Trophoblast cell (in vitro differentiated cells and primary cell): ENCODE results near the gene MLLT10.

Experiments
- DNase-seq, 2 donors: peaks; one replicate each; pipeline ENCODE4 v3.0.0-alpha.2; 2016
- H2AFZ ChIP-seq: 2 replicates; pipeline ENCODE4 v1.6.1; 2013; ENCODE audit warnings: low read length, moderate library complexity, mild to moderate bottlenecking; ENCODE audit not compliant: insufficient read depth, poor library complexity
- H2AK5ac ChIP-seq: 2 replicates; pipeline ENCODE4 v1.6.1; 2013; ENCODE audit warnings: mild to moderate bottlenecking, low read length
- H2BK120ac ChIP-seq: 2 replicates; pipeline ENCODE4 v1.6.1; 2013; ENCODE audit warnings: low read length, mild to moderate bottlenecking, moderate library complexity; ENCODE audit not compliant: insufficient read depth, poor library complexity
- H2BK12ac ChIP-seq: 2 replicates; pipeline ENCODE4 v1.6.1; 2013; ENCODE audit warnings: mild to moderate bottlenecking, low read length, moderate library complexity
- H2BK5ac ChIP-seq: 2 replicates; pipeline ENCODE4 v1.6.1; 2013; ENCODE audit warnings: low read length, low read depth, moderate library complexity, mild to moderate bottlenecking; ENCODE audit not compliant: poor library complexity
- H3K14ac ChIP-seq: 2 replicates; pipeline ENCODE4 v1.6.1; 2013; ENCODE audit warnings: mild to moderate bottlenecking, low read length
- H3K18ac ChIP-seq: 2 replicates; pipeline ENCODE4 v1.6.1; 2013; ENCODE audit warnings: mild to moderate bottlenecking, low read length
- H3K23ac ChIP-seq: 2 replicates; pipeline ENCODE4 v1.6.1; 2013; ENCODE audit warnings: low read length
- H3K27ac ChIP-seq: 2 replicates; pipeline ENCODE4 v1.5.1; 2013; ENCODE audit warnings: low read depth, mild to moderate bottlenecking, inconsistent platforms, low read length, moderate library complexity
- H3K27me3 ChIP-seq: 2 replicates; pipeline ENCODE4 v1.6.1; 2013; ENCODE audit warnings: inconsistent platforms, mild to moderate bottlenecking, low read length, moderate library complexity; ENCODE audit not compliant: insufficient read depth
- H3K36me3 ChIP-seq, 2 experiments: 1 replicate in 1 of 2; 2 replicates in 1 of 2; pipeline ENCODE4 v1.6.1; 2013; ENCODE audit warnings: low read length in 2 of 2, mild to moderate bottlenecking in 2 of 2, moderate library complexity in 1 of 2; ENCODE audit not compliant: insufficient read depth in 2 of 2, control insufficient read depth in 1 of 2
- H3K4ac ChIP-seq: 2 replicates; pipeline ENCODE4 v1.6.1; 2013; ENCODE audit warnings: low read depth, mild to moderate bottlenecking, low read length, moderate library complexity
- H3K4me1 ChIP-seq, 2 experiments: 1 replicate in 1 of 2; 2 replicates in 1 of 2; pipeline ENCODE4 v1.6.1; 2013; ENCODE audit warnings: low read length in 2 of 2, mild to moderate bottlenecking in 2 of 2, moderate library complexity in 1 of 2; ENCODE audit not compliant: insufficient read depth in 2 of 2, control insufficient read depth in 1 of 2
- H3K4me2 ChIP-seq: 2 replicates; pipeline ENCODE4 v1.6.1; 2013; ENCODE audit warnings: inconsistent platforms, mild to moderate bottlenecking, low read length, moderate library complexity
- H3K4me3 ChIP-seq: 2 replicates; pipeline ENCODE4 v1.5.1; 2013; ENCODE audit warnings: mild to moderate bottlenecking, low read depth, low read length, inconsistent platforms
- H3K79me1 ChIP-seq: one replicate; pipeline ENCODE4 v1.6.1; 2013; ENCODE audit warnings: low read length
- H3K79me2 ChIP-seq: 2 replicates; pipeline ENCODE4 v1.6.1; 2013; ENCODE audit warnings: low read length, mild to moderate bottlenecking; ENCODE audit not compliant: control insufficient read depth, insufficient read depth, poor library complexity
- H3K9ac ChIP-seq: 2 replicates; pipeline ENCODE4 v1.6.1; 2013; ENCODE audit warnings: mild to moderate bottlenecking, low read length
- H3K9me3 ChIP-seq: 2 replicates; pipeline ENCODE4 v1.6.1; 2013; ENCODE audit warnings: low read depth, mild to moderate bottlenecking, control low read depth, inconsistent platforms, low read length; ENCODE audit not compliant: insufficient read depth
- H4K12ac ChIP-seq: 2 replicates; pipeline ENCODE4 v1.6.1; 2013; ENCODE audit warnings: low read depth, mild to moderate bottlenecking, low read length, moderate library complexity
- H4K8ac ChIP-seq: 2 replicates; pipeline ENCODE4 v1.6.1; 2013; ENCODE audit warnings: low read depth, mild to moderate bottlenecking, low read length, moderate library complexity
- H4K91ac ChIP-seq: one replicate; pipeline ENCODE4 v1.6.1; 2013; ENCODE audit warnings: low read depth, mild to moderate bottlenecking, low read length, moderate library complexity
- WGBS: extraction: QIAGEN DNeasy Blood & Tissue Kit; methylation state at CpG from one replicate; pipeline ENCODE4 v1.1.7; 2013; ENCODE audit warnings: missing lambda C conversion rate; ENCODE audit not compliant: insufficient read length, insufficient coverage; ENCODE audit errors: extremely low coverage; 5-methylcytosine and 5-hydroxymethylcytosine counted together

MLLT10 gene

DNA sequence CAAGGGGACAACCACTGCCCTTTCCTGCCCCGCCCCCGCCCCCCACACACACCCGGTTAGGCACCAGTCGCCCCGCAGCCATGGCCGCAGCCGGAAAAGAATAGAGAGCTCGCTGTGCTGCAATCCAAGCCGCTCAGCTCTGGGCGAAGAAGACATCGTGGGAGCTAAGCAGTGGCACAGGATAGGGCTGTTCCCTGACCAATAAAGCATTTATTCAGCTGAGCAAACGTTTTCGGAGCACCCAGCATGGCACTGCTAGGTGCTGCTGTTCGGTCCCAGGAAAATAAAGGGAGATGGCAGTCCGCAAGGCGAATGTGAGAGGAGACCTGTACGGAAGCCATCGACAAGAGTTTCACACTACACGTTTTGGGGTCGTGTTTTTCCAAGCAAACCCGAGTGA is 26.9 kb upstream of the MLLT10 start:
- Histone ChIP-seq H2BK120ac (no peak overlapping the region), H2AFZ (no peak overlapping the region), H3K9me3 (no peaks in the 10 kb centered on the region), H3K79me1 (peaks cover 22% of the 10 kb centered on the region), H3K27me3 (no peaks in the 10 kb centered on the region), H3K79me2 (peaks cover 3% of the 10 kb centered on the region), H4K91ac (no peak overlapping the region), H3K4ac (no peak overlapping the region), H3K9ac (no peak overlapping the region), H2BK5ac (no peak overlapping the region), H4K8ac (no peak overlapping the region), H3K4me3 (no peak overlapping the region), H3K27ac (no peak overlapping the region), H2AK5ac (no peak overlapping the region), H2BK12ac (no peak overlapping the region), H3K36me3 (no peaks in the 10 kb centered on the region), H3K23ac (no peak overlapping the region), H3K4me2 (no peak overlapping the region), H3K14ac (no peak overlapping the region), H3K4me1 (peaks cover 21 to 27% of the 10 kb centered on the region in 2 experiments), H4K12ac (no peak overlapping the region), H3K18ac (no peak overlapping the region)
- no peak for DNase-seq
- WGBS = no CpG with 5 or more reads among the region's 21 CpGs

DNA sequence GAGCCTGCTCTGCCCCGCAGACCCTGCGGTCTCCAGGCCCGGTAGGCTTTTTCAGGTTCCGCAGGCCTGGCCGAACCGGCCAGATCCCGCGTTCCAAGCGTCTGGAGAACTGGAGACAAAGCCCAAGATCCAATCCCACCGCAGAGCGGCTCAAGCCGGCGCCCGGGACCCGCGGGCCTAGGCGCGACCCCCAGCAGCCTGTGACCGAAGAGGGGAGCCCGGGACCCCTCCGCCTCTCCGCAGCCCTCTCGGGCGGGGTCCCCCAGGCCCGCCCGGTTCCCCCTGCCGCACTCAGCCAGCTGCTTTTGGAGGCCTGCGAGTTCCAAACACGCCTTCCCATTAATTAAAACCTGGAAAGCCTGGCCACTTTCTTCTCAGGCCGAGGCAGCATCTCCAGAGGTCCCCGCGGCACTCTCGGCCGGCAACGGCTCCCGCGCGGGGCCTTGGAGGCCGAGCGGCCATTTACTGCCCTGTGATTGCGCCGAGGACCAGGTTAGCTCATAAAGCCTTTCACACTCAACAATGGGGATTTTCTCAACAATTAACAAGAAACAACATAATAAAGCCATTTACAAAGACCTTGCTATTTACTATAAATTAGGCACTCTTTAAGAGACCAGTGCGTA is 25.2 kb upstream of the MLLT10 start:
- H2BK5ac ChIP-seq = peak overlapping the region; percentile 45
- H3K79me1 ChIP-seq = peaks cover 22% of the 10 kb centered on the region
- peak overlapping the region; percentile 96 for H4K12ac ChIP-seq
- H3K79me2 ChIP-seq = peaks cover 3% of the 10 kb centered on the region
- H3K27me3 ChIP-seq = no peaks in the 10 kb centered on the region
- peak overlapping the region; percentile 52 for H2BK12ac ChIP-seq
- peak overlapping the region; percentile 53 for H3K9ac ChIP-seq
- H3K36me3 ChIP-seq = no peaks in the 10 kb centered on the region
- peak overlapping the region; percentile 88 for H3K14ac ChIP-seq
- peak overlapping the region; percentile 79 for H2AFZ ChIP-seq
- peak overlapping the region; percentile 44 for H3K18ac ChIP-seq
- peak overlapping the region; percentile 35 for H2AK5ac ChIP-seq
- peak overlapping the region; percentile 95 for H4K8ac ChIP-seq
- no peak overlapping the region for H3K4me3 ChIP-seq
- peak overlapping the region; percentile 80 for H3K4ac ChIP-seq
- H3K9me3 ChIP-seq = no peaks in the 10 kb centered on the region
- H3K23ac ChIP-seq = no peak overlapping the region
- WGBS = no CpG with 5 or more reads among the region's 43 CpGs
- H4K91ac ChIP-seq = peak overlapping the region; percentile 95
- peak overlapping the region; percentile 28 for H3K4me2 ChIP-seq
- H3K27ac ChIP-seq = peak overlapping the region; percentile 58
- peaks cover 21 to 27% of the 10 kb centered on the region in 2 experiments for H3K4me1 ChIP-seq
- H2BK120ac ChIP-seq = peak overlapping the region; percentile 95
- no peak for DNase-seq

DNA sequence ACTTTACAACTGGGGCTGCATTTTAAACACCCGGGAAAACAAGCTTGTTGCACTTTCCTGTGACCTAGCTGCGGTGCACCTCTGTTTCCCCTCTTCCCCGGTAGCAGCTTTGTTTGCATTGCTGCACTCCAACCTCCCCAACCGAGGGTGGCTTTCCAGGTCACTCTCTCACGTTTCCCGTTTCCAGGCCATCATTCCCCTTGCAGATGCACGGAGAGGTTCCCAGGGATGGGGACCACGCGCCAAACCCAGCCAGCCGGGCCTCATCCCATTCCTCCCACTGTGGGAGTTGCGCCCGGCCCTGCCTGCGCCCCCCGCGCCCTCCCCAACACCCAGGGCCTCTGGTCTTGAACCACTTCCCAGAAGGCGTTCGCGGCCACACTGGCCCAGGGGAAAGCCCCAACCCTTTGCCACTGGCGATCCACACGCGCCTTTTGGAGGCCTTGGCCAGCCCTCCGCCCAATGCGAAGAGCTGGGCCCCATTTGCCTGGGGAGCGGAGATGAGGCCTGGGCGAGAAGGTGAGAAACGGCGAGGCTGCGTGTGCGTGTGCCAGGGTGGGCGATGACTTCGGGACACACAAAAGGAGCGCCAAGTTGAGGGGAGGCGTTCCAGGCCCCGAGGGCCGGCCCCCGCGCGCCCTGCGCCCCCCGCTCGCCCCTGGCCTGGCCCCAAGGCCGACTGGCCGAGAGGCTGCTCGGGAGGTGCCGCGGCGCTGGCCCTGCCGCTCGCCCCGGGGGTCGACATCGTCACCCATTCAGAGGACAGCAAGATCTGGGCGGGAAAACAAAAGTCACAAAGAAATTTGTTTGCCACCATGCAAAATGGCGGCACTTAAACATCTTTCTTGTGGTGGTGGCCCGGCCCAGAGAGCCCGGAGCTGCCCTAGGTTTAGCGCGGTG is 24.4 kb upstream of the MLLT10 start:
- Histone ChIP-seq H3K79me2 (peaks cover 3% of the 10 kb centered on the region), H2AFZ (peak overlapping the region; percentile 68), H3K4me2 (peak overlapping the region; percentile 61), H2BK5ac (peak overlapping the region; percentile 65), H4K8ac (peak overlapping the region; percentile 91), H3K9me3 (no peaks in the 10 kb centered on the region), H3K18ac (peak overlapping the region; percentile 58), H2BK12ac (peak overlapping the region; percentile 72), H3K4ac (peak overlapping the region; percentile 41), H3K36me3 (no peaks in the 10 kb centered on the region), H4K12ac (peak overlapping the region; percentile 68), H3K4me1 (peaks cover 21 to 27% of the 10 kb centered on the region in 2 experiments), H3K79me1 (peaks cover 22% of the 10 kb centered on the region), H3K4me3 (no peak overlapping the region), H2AK5ac (peak overlapping the region; percentile 44), H2BK120ac (peak overlapping the region; percentile 77), H3K9ac (no peak overlapping the region), H3K27ac (peak overlapping the region; percentile 82), H3K23ac (no peak overlapping the region), H3K14ac (peak overlapping the region; percentile 50), H3K27me3 (no peaks in the 10 kb centered on the region), H4K91ac (peak overlapping the region; percentile 95)
- peak in 1 of 2 donors; percentile 25 for DNase-seq
- WGBS = no CpG with 5 or more reads among the region's 58 CpGs

DNA sequence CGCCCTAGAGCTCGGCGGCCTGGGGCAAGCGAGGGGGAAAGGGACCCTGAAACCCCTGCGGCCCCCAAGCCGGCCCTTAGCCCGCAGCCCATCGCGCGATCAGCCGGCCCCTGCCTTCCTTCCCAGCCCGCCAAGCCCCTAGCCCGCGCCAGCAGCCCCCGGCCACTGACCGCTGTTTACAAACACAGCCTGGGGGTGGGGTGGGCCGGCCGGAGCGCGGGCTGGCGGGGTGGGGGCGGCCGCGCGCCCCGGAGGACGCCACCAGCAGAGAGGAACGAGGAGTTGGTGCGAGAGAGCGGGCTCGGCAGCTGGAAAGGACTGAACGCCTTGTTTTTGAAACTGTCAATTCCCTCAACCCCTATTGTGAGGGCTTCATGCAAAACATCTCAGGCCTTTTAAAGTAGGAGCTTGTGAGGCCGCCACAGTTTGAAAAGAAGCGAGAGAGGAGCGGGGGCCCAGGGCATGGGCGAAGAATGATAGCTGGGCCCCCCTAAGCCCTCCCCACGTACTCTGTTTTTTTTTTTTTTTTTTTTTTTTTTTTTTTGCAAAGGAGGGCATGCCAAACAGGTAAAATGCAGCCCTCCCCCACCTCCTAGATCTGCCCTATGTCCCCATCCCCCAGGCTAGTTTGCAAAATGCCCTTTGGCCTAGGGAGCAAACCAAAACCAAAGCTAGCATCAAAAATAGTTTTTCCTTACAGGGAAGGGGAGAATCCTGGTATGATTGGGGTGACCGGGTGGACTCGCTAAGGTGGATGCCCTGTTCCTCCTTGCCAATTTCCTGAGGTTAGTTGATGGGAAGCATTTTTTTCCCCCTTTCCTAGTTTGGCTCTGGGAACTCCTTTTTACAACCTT is 23.6 kb upstream of the MLLT10 start:
- H3K27me3 ChIP-seq = no peaks in the 10 kb centered on the region
- peak overlapping the region; percentile 91 for H4K8ac ChIP-seq
- no peak overlapping the region for H3K23ac ChIP-seq
- no peaks in the 10 kb centered on the region for H3K36me3 ChIP-seq
- H3K79me2 ChIP-seq = peaks cover 5% of the 10 kb centered on the region
- peak overlapping the region; percentile 77 for H2BK120ac ChIP-seq
- H3K27ac ChIP-seq = peak overlapping the region; percentile 82
- peak overlapping the region; percentile 68 for H4K12ac ChIP-seq
- H3K4me2 ChIP-seq = peak overlapping the region; percentile 61
- peak overlapping the region; percentile 65 for H2BK5ac ChIP-seq
- WGBS = no CpG with 5 or more reads among the region's 39 CpGs
- H3K18ac ChIP-seq = peak overlapping the region; percentile 58
- H3K4me1 ChIP-seq = peaks cover 21 to 27% of the 10 kb centered on the region in 2 experiments
- no peak overlapping the region for H2AK5ac ChIP-seq
- peaks cover 28% of the 10 kb centered on the region for H3K79me1 ChIP-seq
- no peak overlapping the region for H3K9ac ChIP-seq
- H3K14ac ChIP-seq = peak overlapping the region; percentile 56
- H3K4me3 ChIP-seq = no peak overlapping the region
- H2BK12ac ChIP-seq = peak overlapping the region; percentile 68
- no peaks in the 10 kb centered on the region for H3K9me3 ChIP-seq
- DNase-seq = peak in 1 of 2 donors; percentile 65
- H3K4ac ChIP-seq = peak overlapping the region; percentile 41
- peak overlapping the region; percentile 68 for H2AFZ ChIP-seq
- H4K91ac ChIP-seq = peak overlapping the region; percentile 95
